Lower lobe of right lung (tissue), 2 donors: ENCODE results near the gene KRTAP10-12. TPM values are rescaled to one million over a fixed set of nuclear protein-coding genes. Genes with fewer than 3 reads are reported as not detected.
A peak's percentile ranks its signal among the peaks of the same experiment; 100 is the strongest.

Experiments
- ATAC-seq, 2 donors: fragments of 200-7000 bp; cut with Tn5 transposase; one replicate each; pipeline ENCODE4 v1.9.1; 2020 to 2022; ENCODE audit warnings: mild to moderate bottlenecking in 2 of 2, moderate library complexity in 2 of 2
- DNase-seq: peaks from one replicate; pipeline ENCODE4 v3.0.0-alpha.2; 2020
- H3K27ac ChIP-seq: fragments of 200-600 bp; one replicate; pipeline ENCODE4 v1.8.0; 2022
- H3K27me3 ChIP-seq: fragments of 200-600 bp; one replicate; pipeline ENCODE4 v1.8.0; 2022; ENCODE audit warnings: low read depth
- H3K36me3 ChIP-seq: fragments of 200-600 bp; one replicate; pipeline ENCODE4 v1.8.0; 2022; ENCODE audit warnings: mild to moderate bottlenecking
- H3K4me1 ChIP-seq: fragments of 200-600 bp; one replicate; pipeline ENCODE4 v1.8.0; 2022
- H3K4me3 ChIP-seq: fragments of 200-600 bp; one replicate; pipeline ENCODE4 v1.8.0; 2022; ENCODE audit warnings: mild to moderate bottlenecking
- H3K9me3 ChIP-seq: fragments of 200-600 bp; one replicate; pipeline ENCODE4 v1.8.0; 2022
- CTCF ChIP-seq: fragments of 200-600 bp; IDR thresholded peaks from one replicate; pipeline ENCODE4 v1.8.0; 2022; ENCODE audit warnings: antibody characterized with exemption, mild to moderate bottlenecking
- intact Hi-C: fragments of 100-400 bp; cut with DNase I; formaldehyde crosslinking; loops from one replicate; pipeline ENCODE4 v1.11.0; 2022
- total RNA-seq: library from RNA; stranded (reverse); fragmentation: NEBNext Ultra II Directional; extraction: Animal tissue kit (Norgen Biotek cat#: 25700); gene quantifications from one replicate; pipeline ENCODE4 v1.2.1, GENCODE V29; 2021
- donor health status: DM: no; HTN: yes; CAD: no; lungs with severe emphysema.

Gene KRTAP10-12
- total RNA-seq, 1 donor from 2014 or later: not detected

GRCh38 chr21:44734026-44734745 is 37.2 kb downstream of the KRTAP10-12 start:
- intact Hi-C loops: no loop called here
- H3K27me3 ChIP-seq: peaks cover 4% of the 10 kb centered on the region
- no peak for TF ChIP-seq CTCF
- no peaks in the 10 kb centered on the region for H3K36me3 ChIP-seq
- H3K4me3 ChIP-seq: no peak overlapping the region
- H3K27ac ChIP-seq: no peak overlapping the region
- H3K4me1 ChIP-seq: no peaks in the 10 kb centered on the region
- ATAC-seq (no peak), DNase-seq (no peak)
- peaks cover 11% of the 10 kb centered on the region for H3K9me3 ChIP-seq

- no peak overlapping the region for H3K27ac ChIP-seq
- H3K4me3 ChIP-seq: no peak overlapping the region
- peaks cover 4% of the 10 kb centered on the region for H3K27me3 ChIP-seq
- intact Hi-C loops: no loop called here
- no peak for TF ChIP-seq CTCF
- DNase-seq (no peak), ATAC-seq (no peak)
- peaks cover 11% of the 10 kb centered on the region for H3K9me3 ChIP-seq
- no peaks in the 10 kb centered on the region for H3K4me1 ChIP-seq
- H3K36me3 ChIP-seq: no peaks in the 10 kb centered on the region
Observed at GRCh38 chr21:44734841-44735240, 37.9 kb downstream of the KRTAP10-12 start.

GRCh38 chr21:44735821-44736220 is 38.8 kb downstream of the KRTAP10-12 start:
- ATAC-seq: no peak
- no peak for TF ChIP-seq CTCF
- H3K4me1 ChIP-seq: no peaks in the 10 kb centered on the region
- no peaks in the 10 kb centered on the region for H3K36me3 ChIP-seq
- no peak overlapping the region for H3K27ac ChIP-seq
- peaks cover 4% of the 10 kb centered on the region for H3K27me3 ChIP-seq
- no peak for DNase-seq
- peaks cover 11% of the 10 kb centered on the region for H3K9me3 ChIP-seq
- intact Hi-C loops: no loop called here
- H3K4me3 ChIP-seq: no peak overlapping the region

- H3K27me3 ChIP-seq: peaks cover 4% of the 10 kb centered on the region
- H3K9me3 ChIP-seq: peaks cover 11% of the 10 kb centered on the region
- no peaks in the 10 kb centered on the region for H3K36me3 ChIP-seq
- TF ChIP-seq CTCF: no peak
- intact Hi-C loops: no loop called here
- DNase-seq (no peak), ATAC-seq (peak in 1 of 2 donors; percentile 67)
- H3K4me3 ChIP-seq: no peak overlapping the region
- no peaks in the 10 kb centered on the region for H3K4me1 ChIP-seq
- no peak overlapping the region for H3K27ac ChIP-seq
Observed at GRCh38 chr21:44736291-44737004, 39.5 kb downstream of the KRTAP10-12 start.

- H3K36me3 ChIP-seq: no peaks in the 10 kb centered on the region
- no peak for TF ChIP-seq CTCF
- peaks cover 11% of the 10 kb centered on the region for H3K9me3 ChIP-seq
- no peak for ATAC-seq
- intact Hi-C loops: no loop called here
- H3K4me3 ChIP-seq: no peak overlapping the region
- no peaks in the 10 kb centered on the region for H3K4me1 ChIP-seq
- H3K27me3 ChIP-seq: no peaks in the 10 kb centered on the region
- DNase-seq: no peak
- H3K27ac ChIP-seq: no peak overlapping the region
Observed at GRCh38 chr21:44737706-44738354, 40.9 kb downstream of the KRTAP10-12 start.
